IMR-90 (cell line): ENCODE data around the gene SERPINB3. TPM values are rescaled to one million over a fixed set of nuclear protein-coding genes. Genes with fewer than 3 reads are reported as not detected.

Experiments used
- ATAC-seq: fragments of 200-7000 bp; cut with Tn5 transposase; 2 replicates; pipeline ENCODE4 v1.9.1; 2020; ENCODE audit warnings: low read depth, mild to moderate bottlenecking, moderate library complexity
- BruUV-seq: library from RNA; stranded (reverse); fragments of 400-500 nt; replicated peaks from 2 replicates; lab custom pipeline; 2021; lab: Mats Ljungman, UMichigan
- CTCF ChIA-PET: fragments of 300-600 bp; formaldehyde crosslinking; extraction: SDS; loops from one replicate; lab custom pipeline; 2021; ENCODE audit warnings: antibody characterized with exemption; lab: Yijun Ruan, JAX
- POLR2A ChIA-PET: fragments of 300-600 bp; sonication (Branson Sonifier 250); formaldehyde crosslinking; loops from one replicate; lab custom pipeline; 2022; ENCODE audit warnings: antibody characterized with exemption; ENCODE audit not compliant: unreplicated experiment; lab: Charles Lee
- DNase-seq: peaks from one replicate; pipeline ENCODE4 v3.0.0; 2013
- H2AFZ ChIP-seq: replicated peaks from 2 replicates; pipeline ENCODE3; 2013; ENCODE audit warnings: low read length, mild to moderate bottlenecking; ENCODE audit not compliant: poor library complexity
- H2AK5ac ChIP-seq: 2 replicates; pipeline ENCODE4 v1.6.1; 2013; ENCODE audit warnings: low read depth, low read length, inconsistent platforms
- H2AK9ac ChIP-seq: replicated peaks from 2 replicates; pipeline ENCODE3; 2013; ENCODE audit warnings: mild to moderate bottlenecking, low read depth, low read length, moderate library complexity; ENCODE audit not compliant: poor library complexity
- H2BK120ac ChIP-seq: 2 replicates; pipeline ENCODE4 v1.6.1; 2013; ENCODE audit warnings: low read depth, low read length, inconsistent platforms
- H2BK15ac ChIP-seq: 3 replicates; pipeline ENCODE4 v1.6.1; 2013; ENCODE audit warnings: low read depth, low read length, inconsistent platforms
- H2BK20ac ChIP-seq: 2 replicates; pipeline ENCODE4 v1.6.1; 2013; ENCODE audit warnings: low read depth, mild to moderate bottlenecking, inconsistent platforms, low read length, moderate library complexity
- H2BK5ac ChIP-seq: 2 replicates; pipeline ENCODE4 v1.6.1; 2013; ENCODE audit warnings: mild to moderate bottlenecking, low read depth, low read length, inconsistent platforms; ENCODE audit not compliant: poor library complexity, severe bottlenecking
- H3K14ac ChIP-seq: replicated peaks from 2 replicates; pipeline ENCODE4 v1.6.1; 2013; ENCODE audit warnings: low read depth, low read length, inconsistent platforms
- H3K18ac ChIP-seq: 2 replicates; pipeline ENCODE4 v1.6.1; 2013; ENCODE audit warnings: low read depth, low read length, control low read depth
- H3K23ac ChIP-seq: 2 replicates; pipeline ENCODE4 v1.6.1; 2013; ENCODE audit warnings: low read depth, low read length, inconsistent platforms
- H3K27ac ChIP-seq: 2 replicates; pipeline ENCODE4 v1.5.1; 2013; ENCODE audit warnings: mild to moderate bottlenecking, control low read depth, low read length; ENCODE audit not compliant: insufficient read depth
- H3K27me3 ChIP-seq: 2 replicates; pipeline ENCODE4 v1.6.1; 2013; ENCODE audit warnings: low read length; ENCODE audit not compliant: control insufficient read depth, insufficient read depth
- H3K36me3 ChIP-seq: 2 replicates; pipeline ENCODE4 v1.6.1; 2013; ENCODE audit warnings: low read length, mixed read lengths; ENCODE audit not compliant: control insufficient read depth, insufficient read depth
- H3K4ac ChIP-seq: 2 replicates; pipeline ENCODE4 v1.6.1; 2013; ENCODE audit warnings: low read depth, low read length, inconsistent platforms
- H3K4me1 ChIP-seq: 2 replicates; pipeline ENCODE4 v1.6.1; 2013; ENCODE audit warnings: low read length, mixed read lengths; ENCODE audit not compliant: control insufficient read depth, insufficient read depth
- H3K4me2 ChIP-seq: 2 replicates; pipeline ENCODE4 v1.6.1; 2013; ENCODE audit warnings: low read depth, mild to moderate bottlenecking, control low read depth, low read length, moderate library complexity
- H3K4me3 ChIP-seq: 2 replicates; pipeline ENCODE4 v1.5.1; 2013; ENCODE audit warnings: low read depth, mild to moderate bottlenecking, control low read depth, low read length, moderate library complexity; ENCODE audit not compliant: insufficient read depth
- H3K56ac ChIP-seq: 2 replicates; pipeline ENCODE4 v1.6.1; 2013; ENCODE audit warnings: low read length, inconsistent platforms; ENCODE audit not compliant: insufficient read depth; ENCODE audit errors: extremely low read depth
- H3K79me1 ChIP-seq, 2 experiments: 2 replicates each; pipeline ENCODE4 v1.6.1; 2013; ENCODE audit warnings: low read length in 2 of 2, inconsistent platforms in 1 of 2, low read depth in 1 of 2
- H3K9ac ChIP-seq: 2 replicates; pipeline ENCODE4 v1.6.1; 2013; ENCODE audit warnings: low read depth, low read length, control low read depth
- H3K9me1 ChIP-seq: 2 replicates; pipeline ENCODE4 v1.6.1; 2013; ENCODE audit warnings: low read length, inconsistent platforms; ENCODE audit not compliant: insufficient read depth
- H3K9me3 ChIP-seq: 2 replicates; pipeline ENCODE4 v1.6.1; 2013; ENCODE audit warnings: low read length; ENCODE audit not compliant: control insufficient read depth, insufficient read depth
- H4K20me1 ChIP-seq: 2 replicates; pipeline ENCODE4 v1.6.1; 2013; ENCODE audit warnings: low read length, inconsistent platforms; ENCODE audit not compliant: insufficient read depth
- H4K5ac ChIP-seq: 2 replicates; pipeline ENCODE4 v1.6.1; 2013; ENCODE audit warnings: mild to moderate bottlenecking, low read depth, low read length, control low read depth
- H4K8ac ChIP-seq, 2 experiments: 2 replicates each; pipeline ENCODE4 v1.6.1; 2013; ENCODE audit warnings: low read depth in 2 of 2, low read length in 2 of 2, control low read depth in 1 of 2, inconsistent platforms in 1 of 2
- H4K91ac ChIP-seq: 2 replicates; pipeline ENCODE4 v1.6.1; 2013; ENCODE audit warnings: low read depth, low read length, inconsistent platforms; ENCODE audit not compliant: insufficient read depth
- BHLHE40 ChIP-seq: fragments of 150-350 bp; IDR thresholded peaks from 2 replicates; pipeline ENCODE4 v1.6.1; 2016; ENCODE audit warnings: mild to moderate bottlenecking, low read depth, low read length
- CEBPB ChIP-seq: IDR thresholded peaks from 2 replicates; pipeline ENCODE4 v1.6.1; 2012; ENCODE audit warnings: low read depth, low read length, improper control_type of control experiment
- CHD1 ChIP-seq: IDR thresholded peaks from 2 replicates; pipeline ENCODE4 v1.6.1; 2012; ENCODE audit warnings: low read depth, low read length, improper control_type of control experiment
- CTCF ChIP-seq: conservative IDR thresholded peaks from 2 replicates; pipeline ENCODE4 v1.5.1; 2012; ENCODE audit warnings: mild to moderate bottlenecking, low read depth, low read length, improper control_type of control experiment
- ELK1 ChIP-seq: fragments of 150-350 bp; IDR thresholded peaks from 2 replicates; pipeline ENCODE4 v1.6.1; 2016; ENCODE audit warnings: low read depth, mild to moderate bottlenecking, low read length, moderate library complexity, borderline replicate concordance
- FOS ChIP-seq: fragments of 150-350 bp; IDR thresholded peaks from 2 replicates; pipeline ENCODE4 v1.6.1; 2016; ENCODE audit warnings: low read depth, low read length
- MAFK ChIP-seq: IDR thresholded peaks from 2 replicates; pipeline ENCODE4 v1.6.1; 2012; ENCODE audit warnings: low read depth, low read length, improper control_type of control experiment
- MAZ ChIP-seq: IDR thresholded peaks from 2 replicates; pipeline ENCODE4 v1.6.1; 2012; ENCODE audit warnings: low read depth, mild to moderate bottlenecking, low read length, improper control_type of control experiment, moderate library complexity, borderline replicate concordance
- MXI1 ChIP-seq: IDR thresholded peaks from 2 replicates; pipeline ENCODE4 v1.6.1; 2012; ENCODE audit warnings: low read depth, mild to moderate bottlenecking, low read length, moderate library complexity, borderline replicate concordance
- NFE2L2 ChIP-seq: fragments of 150-350 bp; IDR thresholded peaks from 2 replicates; pipeline ENCODE4 v1.6.1; 2016; ENCODE audit warnings: low read depth, mild to moderate bottlenecking, low read length
- POLR2A ChIP-seq: IDR thresholded peaks from 2 replicates; pipeline ENCODE4 v1.6.1; 2012; ENCODE audit warnings: mild to moderate bottlenecking, low read depth, low read length
- RAD21 ChIP-seq: IDR thresholded peaks from 2 replicates; pipeline ENCODE4 v1.6.1; 2012; ENCODE audit warnings: low read length, improper control_type of control experiment
- RCOR1 ChIP-seq: IDR thresholded peaks from 2 replicates; pipeline ENCODE4 v1.6.1; 2012; ENCODE audit warnings: mild to moderate bottlenecking, low read length, improper control_type of control experiment; ENCODE audit not compliant: insufficient replicate concordance
- RFX5 ChIP-seq: IDR thresholded peaks from 2 replicates; pipeline ENCODE4 v1.8.0; 2012; ENCODE audit warnings: low read depth, mild to moderate bottlenecking, low read length, moderate library complexity
- SMC3 ChIP-seq: fragments of 150-350 bp; IDR thresholded peaks from 2 replicates; pipeline ENCODE4 v1.6.1; 2016; ENCODE audit warnings: low read depth, mild to moderate bottlenecking, antibody characterized with exemption, low read length, moderate library complexity
- USF2 ChIP-seq: fragments of 150-350 bp; IDR thresholded peaks from 2 replicates; pipeline ENCODE4 v1.6.1; 2017; ENCODE audit warnings: mild to moderate bottlenecking, antibody characterized with exemption, low read length, low read depth
- WGBS, 2 experiments: methylation state at CpG; one replicate each; pipeline versions ENCODE4 v1.1.5 to v1.1.7; 2013; ENCODE audit warnings: missing lambda C conversion rate in 2 of 2; ENCODE audit not compliant: insufficient read length in 1 of 2; ENCODE audit errors: extremely low coverage in 2 of 2; 5-methylcytosine and 5-hydroxymethylcytosine counted together
- dilution Hi-C: fragments of 300-500 bp; cut with HindIII; formaldehyde crosslinking; loops from one replicate; pipeline ENCODE4 v1.14.3; 2018; ENCODE audit warnings: low sequenced_read_pairs; ENCODE audit not compliant: unreplicated experiment
- in situ Hi-C: fragments of 300-500 bp; cut with MboI; formaldehyde crosslinking; loops from 3 replicates; pipeline ENCODE4 v1.14.3; 2019; ENCODE audit warnings: low sequenced_read_pairs, inconsistent platforms, mixed read lengths
- intact Hi-C: fragments of 100-400 bp; cut with micrococcal nuclease; formaldehyde crosslinking; loops from 2 replicates; pipeline ENCODE4 v1.10.0; 2022
- polyA plus RNA-seq, 3 experiments: library from polyadenylated mRNA; depleted of rRNA; stranded (reverse); fragments of >200 nt; gene quantifications; 2 replicates each; pipeline ENCODE4 v1.2.3, GENCODE V29; 2012; ENCODE audit warnings: low replicate concordance in 1 of 3
- total RNA-seq: library from RNA; depleted of rRNA; stranded (reverse); fragments of >200 nt; gene quantifications from 2 replicates; pipeline ENCODE4 v1.2.3, GENCODE V29; 2012

Gene SERPINB3
- total and polyA plus RNA-seq, 2 of the 4 experiments (the other 2 are of a cell fraction): not detected

- H3K27me3 ChIP-seq: peaks cover 1% of the 10 kb centered on the region; the same call in 1 of the 2 replicates
- no peak overlapping the region for H2BK15ac ChIP-seq
- no peak overlapping the region for H3K18ac ChIP-seq
- WGBS, 2 experiments: no CpG with 5 or more reads among the region's 3 CpGs
- ATAC-seq (no peak), DNase-seq (no peak)
- H3K36me3 ChIP-seq: no peaks in the 10 kb centered on the region
- no peak overlapping the region for H3K56ac ChIP-seq
- no peak overlapping the region for H2BK5ac ChIP-seq
- H4K5ac ChIP-seq: no peak overlapping the region
- H3K14ac ChIP-seq: no peak overlapping the region
- no peak overlapping the region for H3K4me3 ChIP-seq
- no peak overlapping the region for H3K23ac ChIP-seq
- no peak overlapping the region for H2AFZ ChIP-seq
- H3K4me2 ChIP-seq: no peak overlapping the region
- no peak overlapping the region for H3K9ac ChIP-seq
- ChIA-PET CTCF (no interaction called here), POLR2A (no interaction called here)
- H2BK120ac ChIP-seq: no peak overlapping the region
- TF ChIP-seq CHD1: no peak
- no peak for TF ChIP-seq MAZ
- no peak for TF ChIP-seq POLR2A
- no peak for TF ChIP-seq CTCF
- no peak for TF ChIP-seq FOS
- no peak for TF ChIP-seq RAD21
- no peak for TF ChIP-seq MXI1
- TF ChIP-seq RFX5: no peak
- no peak for TF ChIP-seq USF2
- no peak for TF ChIP-seq BHLHE40
- TF ChIP-seq ELK1: no peak
- no peak for TF ChIP-seq SMC3
- no peak for TF ChIP-seq CEBPB
- TF ChIP-seq MAFK: no peak
- no peak for TF ChIP-seq RCOR1
- no peak for TF ChIP-seq NFE2L2
- H3K9me1 ChIP-seq: no peaks in the 10 kb centered on the region
- no peaks in the 10 kb centered on the region for H3K9me3 ChIP-seq
- H4K20me1 ChIP-seq: no peaks in the 10 kb centered on the region
- no peaks in the 10 kb centered on the region; the same call in 1 of the 2 replicates for H3K4me1 ChIP-seq
- in situ Hi-C loops: no loop called here
- H3K79me1 ChIP-seq: no peaks in the 10 kb centered on the region
- no peak overlapping the region for H4K91ac ChIP-seq
- H3K4ac ChIP-seq: no peak overlapping the region
- no peak overlapping the region for H2AK5ac ChIP-seq
- no peak overlapping the region for H2AK9ac ChIP-seq
- BruUV-seq: no TSS peak
- H4K8ac ChIP-seq: no peak overlapping the region
- intact Hi-C loops: no loop called here
- dilution Hi-C loops: no loop called here
- H2BK20ac ChIP-seq: no peak overlapping the region
- H3K27ac ChIP-seq: no peak overlapping the region
Observed at GRCh38 chr18:63606526-63606925, 55.2 kb downstream of the SERPINB3 start.
